ENCODE measurements around the gene BTNL8. TPM values are rescaled to one million over a fixed set of nuclear protein-coding genes. Genes with fewer than 3 reads are reported as not detected.

Gene BTNL8
- total RNA-seq, 2 donors from 2014 or later = 0.40 TPM; not detected in 1

DNA sequence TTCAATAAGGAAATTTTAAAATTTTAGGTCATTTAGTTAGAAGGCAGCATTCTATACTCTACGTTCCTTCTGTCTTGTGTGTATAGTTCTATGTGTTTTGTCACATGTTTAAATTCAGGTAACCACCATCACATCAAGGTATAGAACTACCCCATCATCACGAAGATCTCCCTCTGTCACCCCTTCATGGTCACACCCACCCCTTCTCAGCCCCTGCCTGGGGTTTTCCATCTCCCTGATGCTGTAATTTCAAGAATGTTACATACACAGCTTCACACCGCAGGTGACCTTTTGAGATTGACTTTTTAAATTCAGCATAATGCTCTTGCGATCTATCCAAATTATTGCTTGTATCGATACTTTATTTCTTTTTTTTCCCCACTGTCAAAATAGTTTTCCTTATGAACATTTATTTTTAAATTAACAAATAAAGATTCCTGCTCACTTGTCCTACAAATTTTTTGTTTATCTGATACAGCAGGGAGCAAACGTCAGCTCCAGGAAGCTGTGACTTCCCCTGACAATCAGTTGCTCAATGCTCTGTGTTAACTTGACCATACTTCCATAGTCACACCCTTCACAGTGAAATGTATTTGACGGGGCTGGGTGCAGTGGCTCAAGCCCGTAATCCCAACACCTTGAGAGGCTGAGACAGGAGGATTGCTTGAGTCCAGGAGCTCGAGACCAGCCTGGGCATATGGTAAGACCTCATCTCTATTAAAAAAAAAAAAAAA lies 10.2 kb downstream of the BTNL8 start:
- no peak overlapping the region for H3K27ac Mint-ChIP-seq
- no peaks in the 10 kb centered on the region for H3K36me3 Mint-ChIP-seq (ENCODE audit: low read depth)
- H3K4me3 Mint-ChIP-seq = no peak overlapping the region
- no peaks in the 10 kb centered on the region for H3K9me3 Mint-ChIP-seq
- H3K4me1 Mint-ChIP-seq = no peaks in the 10 kb centered on the region
- peak; percentile 76 for ATAC-seq (replicated peaks)
- peaks cover 28% of the 10 kb centered on the region for H3K27me3 Mint-ChIP-seq

- H3K27me3 Mint-ChIP-seq = peaks cover 28% of the 10 kb centered on the region
- no peak overlapping the region for H3K27ac Mint-ChIP-seq
- H3K36me3 Mint-ChIP-seq (ENCODE audit: low read depth) = no peaks in the 10 kb centered on the region
- peak; percentile 64 for ATAC-seq (replicated peaks)
- H3K4me1 Mint-ChIP-seq = no peaks in the 10 kb centered on the region
- no peak overlapping the region for H3K4me3 Mint-ChIP-seq
- no peaks in the 10 kb centered on the region for H3K9me3 Mint-ChIP-seq
Observed at GRCh38 chr5:180909782-180910181, 10.8 kb downstream of the BTNL8 start.

DNA sequence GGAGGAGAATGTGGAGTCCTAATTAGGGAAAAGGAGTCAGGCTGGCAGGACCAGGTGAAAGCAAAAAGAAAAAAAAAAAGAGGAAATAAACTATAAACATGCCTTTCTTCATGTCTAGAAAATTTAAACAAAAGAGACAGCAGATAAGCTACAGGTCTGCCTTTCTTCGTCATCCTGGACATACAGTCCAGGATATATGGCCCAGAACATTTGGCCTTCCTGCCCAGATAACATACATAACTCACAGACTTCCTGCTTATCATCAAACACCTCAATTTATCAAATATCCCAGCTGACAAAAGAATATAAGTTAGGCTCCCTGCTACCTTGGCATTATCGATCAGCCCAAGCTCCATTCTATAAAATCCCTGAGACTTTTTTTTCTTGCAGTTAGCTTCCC lies 11.2 kb downstream of the BTNL8 start:
- H3K9me3 Mint-ChIP-seq = no peaks in the 10 kb centered on the region
- H3K4me1 Mint-ChIP-seq = no peaks in the 10 kb centered on the region
- peaks cover 28% of the 10 kb centered on the region for H3K27me3 Mint-ChIP-seq
- H3K27ac Mint-ChIP-seq = no peak overlapping the region
- no peak overlapping the region for H3K4me3 Mint-ChIP-seq
- no peak for ATAC-seq (replicated peaks)
- H3K36me3 Mint-ChIP-seq (ENCODE audit: low read depth) = no peaks in the 10 kb centered on the region

- ATAC-seq (replicated peaks) = no peak
- no peaks in the 10 kb centered on the region for H3K9me3 Mint-ChIP-seq
Observed at GRCh38 chr5:180910735-180911134, 11.8 kb downstream of the BTNL8 start.

GRCh38 chr5:180914646-180915045 lies 15.7 kb downstream of the BTNL8 start:
- H3K27me3 Mint-ChIP-seq = peaks cover 24% of the 10 kb centered on the region
- H3K4me1 Mint-ChIP-seq = no peaks in the 10 kb centered on the region
- H3K4me3 Mint-ChIP-seq = no peak overlapping the region
- no peaks in the 10 kb centered on the region for H3K36me3 Mint-ChIP-seq (ENCODE audit: low read depth)
- no peak for ATAC-seq (replicated peaks)
- H3K27ac Mint-ChIP-seq = no peak overlapping the region
- no peaks in the 10 kb centered on the region for H3K9me3 Mint-ChIP-seq

More at GRCh38 chr5:180910735-180911134, 11.8 kb downstream of the BTNL8 start:
- Mint-ChIP-seq H3K4me3 (no peak overlapping the region), H3K27me3 (peaks cover 28% of the 10 kb centered on the region), H3K36me3 (ENCODE audit: low read depth) (no peaks in the 10 kb centered on the region), H3K27ac (no peak overlapping the region), H3K4me1 (no peaks in the 10 kb centered on the region)

- no peaks in the 10 kb centered on the region for H3K36me3 Mint-ChIP-seq (ENCODE audit: low read depth)
- H3K4me3 Mint-ChIP-seq = no peak overlapping the region
- H3K27ac Mint-ChIP-seq = no peak overlapping the region
- no peaks in the 10 kb centered on the region for H3K9me3 Mint-ChIP-seq
- H3K27me3 Mint-ChIP-seq = peaks cover 20% of the 10 kb centered on the region
- no peak for ATAC-seq (replicated peaks)
- no peaks in the 10 kb centered on the region for H3K4me1 Mint-ChIP-seq
Observed at GRCh38 chr5:180915924-180916323, 17.0 kb downstream of the BTNL8 start.

DNA sequence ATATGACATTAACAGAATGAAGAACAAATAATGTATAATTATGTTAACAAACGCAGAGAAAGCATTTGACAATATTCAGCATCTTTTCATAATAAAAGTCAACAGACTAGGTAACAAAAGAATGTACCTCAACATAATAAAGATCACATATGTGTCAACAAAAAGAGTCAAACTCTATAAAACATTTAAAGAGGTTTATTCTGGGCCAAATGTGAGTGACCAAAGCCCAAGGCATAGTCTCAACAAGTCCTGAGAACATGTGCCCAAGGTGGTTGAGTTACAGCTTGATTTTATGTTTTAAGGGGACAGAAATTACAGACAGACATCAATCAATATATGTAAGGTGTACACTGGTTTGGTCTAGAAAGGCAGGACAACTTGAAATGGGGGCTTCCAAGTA lies 19.4 kb downstream of the BTNL8 start:
- no peaks in the 10 kb centered on the region for H3K4me1 Mint-ChIP-seq
- H3K36me3 Mint-ChIP-seq (ENCODE audit: low read depth) = no peaks in the 10 kb centered on the region
- H3K27ac Mint-ChIP-seq = no peak overlapping the region
- no peak for ATAC-seq (replicated peaks)
- no peak overlapping the region for H3K4me3 Mint-ChIP-seq
- H3K9me3 Mint-ChIP-seq = peaks cover 4% of the 10 kb centered on the region
- peaks cover 19% of the 10 kb centered on the region for H3K27me3 Mint-ChIP-seq

DNA sequence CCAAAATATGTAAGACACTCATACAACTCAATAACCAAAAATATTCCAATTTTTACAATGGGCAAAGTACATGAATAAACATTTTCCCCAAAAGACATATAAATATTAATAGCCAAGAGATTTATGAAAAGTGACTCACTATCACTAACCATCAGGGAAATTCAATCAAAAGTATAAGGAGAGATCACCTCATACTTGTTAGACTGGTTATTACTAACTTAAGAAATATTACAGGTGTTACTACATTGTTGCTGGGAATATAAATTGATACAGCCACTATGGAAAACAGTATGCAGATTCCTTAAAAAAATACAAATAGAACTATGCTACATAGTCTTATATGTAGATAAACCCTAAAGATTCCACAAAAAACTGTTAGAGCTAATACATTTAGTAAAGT lies 21.8 kb downstream of the BTNL8 start:
- Mint-ChIP-seq H3K27ac (no peak overlapping the region), H3K36me3 (ENCODE audit: low read depth) (no peaks in the 10 kb centered on the region), H3K4me3 (no peak overlapping the region), H3K9me3 (peaks cover 12% of the 10 kb centered on the region), H3K4me1 (no peaks in the 10 kb centered on the region), H3K27me3 (peaks cover 23% of the 10 kb centered on the region)
- ATAC-seq (replicated peaks) = no peak

DNA sequence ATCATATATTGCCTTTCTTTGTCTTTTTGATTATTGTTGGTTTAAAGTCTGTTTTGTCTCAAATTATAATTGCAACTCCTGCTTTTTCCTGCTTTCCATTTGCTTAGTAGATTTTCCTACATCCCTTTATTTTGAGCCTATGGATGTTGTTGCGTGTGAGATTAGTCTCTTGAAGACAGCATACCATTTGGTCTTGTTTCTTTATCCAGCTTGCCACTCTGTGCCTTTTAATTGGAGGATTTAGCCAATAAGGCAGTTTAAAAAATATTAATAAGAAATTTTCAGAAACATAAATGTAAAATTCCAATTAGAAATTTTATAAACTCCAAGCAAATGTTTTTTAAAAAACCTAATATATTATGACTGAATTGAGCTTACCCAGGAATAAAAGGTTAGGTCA lies 24.0 kb downstream of the BTNL8 start:
- no peak for ATAC-seq (replicated peaks)
- Mint-ChIP-seq H3K27ac (no peak overlapping the region), H3K4me1 (no peaks in the 10 kb centered on the region), H3K9me3 (peaks cover 12% of the 10 kb centered on the region), H3K36me3 (ENCODE audit: low read depth) (no peaks in the 10 kb centered on the region), H3K27me3 (peaks cover 29% of the 10 kb centered on the region), H3K4me3 (no peak overlapping the region)

DNA sequence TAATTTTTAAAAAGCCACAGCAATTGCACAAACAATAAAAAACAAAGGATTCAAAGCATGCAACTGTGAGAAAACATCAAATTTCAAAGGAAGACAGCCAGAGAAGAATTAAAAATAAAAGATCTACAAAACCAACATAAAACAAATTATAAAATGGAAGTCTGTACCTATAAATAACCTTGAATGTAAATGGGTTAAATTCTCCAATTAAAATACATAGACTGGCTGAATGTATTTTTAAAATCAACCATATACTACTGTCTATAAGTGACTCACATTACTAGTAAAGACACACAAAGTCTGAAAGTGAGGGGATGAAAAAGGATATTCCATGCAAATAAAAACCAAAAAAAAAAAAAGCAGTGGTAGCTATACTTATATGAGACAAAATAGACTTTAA lies 33.7 kb downstream of the BTNL8 start:
- Mint-ChIP-seq H3K4me3 (no peak overlapping the region), H3K27me3 (peaks cover 35% of the 10 kb centered on the region), H3K9me3 (peaks cover 2% of the 10 kb centered on the region), H3K27ac (no peak overlapping the region), H3K4me1 (no peaks in the 10 kb centered on the region), H3K36me3 (ENCODE audit: low read depth) (peaks cover 2% of the 10 kb centered on the region)
- ATAC-seq (replicated peaks) = no peak

DNA sequence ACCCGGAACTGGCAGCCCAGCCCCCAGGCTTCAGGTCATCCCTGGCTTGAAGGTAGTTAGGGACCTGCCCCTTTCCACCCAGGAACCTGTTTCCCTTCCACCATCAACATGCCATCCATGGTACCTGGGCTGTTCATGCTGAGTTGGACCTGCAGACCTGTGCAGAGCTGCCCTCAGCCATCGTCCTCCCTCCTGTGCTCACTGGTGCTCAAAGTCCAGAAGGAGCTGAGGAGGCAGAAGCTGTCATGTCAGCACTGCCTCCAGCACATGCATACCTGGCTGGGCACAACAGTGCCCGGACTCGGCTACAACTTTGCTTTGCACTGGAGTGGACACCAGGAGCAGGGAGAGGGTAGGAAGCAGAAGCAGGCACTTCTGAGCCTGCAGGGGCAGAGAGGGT lies 36.2 kb downstream of the BTNL8 start:
- H3K27me3 Mint-ChIP-seq = peaks cover 26% of the 10 kb centered on the region
- H3K4me1 Mint-ChIP-seq = no peaks in the 10 kb centered on the region
- H3K36me3 Mint-ChIP-seq (ENCODE audit: low read depth) = peaks cover 8% of the 10 kb centered on the region
- H3K27ac Mint-ChIP-seq = no peak overlapping the region
- no peak overlapping the region for H3K4me3 Mint-ChIP-seq
- peaks cover 6% of the 10 kb centered on the region for H3K9me3 Mint-ChIP-seq
- ATAC-seq (replicated peaks) = no peak

DNA sequence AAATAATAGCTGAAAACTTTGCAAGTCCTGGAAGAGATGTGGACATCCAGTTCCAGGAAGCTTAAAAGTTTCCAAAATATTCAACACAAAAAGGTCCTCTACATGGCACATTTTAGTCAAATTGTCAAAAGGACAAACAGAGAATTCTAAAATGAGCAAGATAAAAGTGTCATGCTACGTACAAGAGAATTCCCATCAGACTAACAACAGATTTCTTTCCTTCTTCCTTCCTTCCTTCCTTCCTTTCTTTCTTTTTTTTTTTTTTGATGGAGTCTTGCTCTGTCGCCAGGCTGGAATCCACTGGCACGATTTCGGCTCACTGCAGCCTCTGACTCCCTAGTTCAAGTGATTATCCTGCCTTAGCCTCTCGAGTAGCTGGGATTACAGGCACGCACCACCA lies 39.3 kb downstream of the BTNL8 start:
- Mint-ChIP-seq H3K27me3 (peaks cover 40% of the 10 kb centered on the region), H3K36me3 (ENCODE audit: low read depth) (peaks cover 8% of the 10 kb centered on the region), H3K4me3 (no peak overlapping the region), H3K9me3 (peaks cover 6% of the 10 kb centered on the region), H3K4me1 (no peaks in the 10 kb centered on the region), H3K27ac (no peak overlapping the region)
- ATAC-seq (replicated peaks) = no peak

DNA sequence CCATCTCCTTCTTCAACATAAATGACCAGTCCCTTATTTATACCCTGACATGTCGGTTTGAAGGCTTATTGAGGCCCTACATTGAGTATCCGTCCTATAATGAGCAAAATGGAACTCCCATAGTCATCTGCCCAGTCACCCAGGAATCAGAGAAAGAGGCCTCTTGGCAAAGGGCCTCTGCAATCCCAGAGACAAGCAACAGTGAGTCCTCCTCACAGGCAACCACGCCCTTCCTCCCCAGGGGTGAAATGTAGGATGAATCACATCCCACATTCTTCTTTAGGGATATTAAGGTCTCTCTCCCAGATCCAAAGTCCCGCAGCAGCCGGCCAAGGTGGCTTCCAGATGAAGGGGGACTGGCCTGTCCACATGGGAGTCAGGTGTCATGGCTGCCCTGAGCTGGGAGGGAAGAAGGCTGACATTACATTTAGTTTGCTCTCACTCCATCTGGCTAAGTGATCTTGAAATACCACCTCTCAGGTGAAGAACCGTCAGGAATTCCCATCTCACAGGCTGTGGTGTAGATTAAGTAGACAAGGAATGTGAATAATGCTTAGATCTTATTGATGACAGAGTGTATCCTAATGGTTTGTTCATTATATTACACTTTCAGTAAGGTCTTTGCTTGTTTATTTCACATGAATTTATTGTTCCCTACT lies 51.5 kb downstream of the BTNL8 start:
- ATAC-seq (replicated peaks) = no peak
- Mint-ChIP-seq H3K4me1 (no peaks in the 10 kb centered on the region), H3K27ac (no peak overlapping the region), H3K27me3 (peaks cover 9% of the 10 kb centered on the region), H3K9me3 (no peaks in the 10 kb centered on the region), H3K36me3 (ENCODE audit: low read depth) (no peaks in the 10 kb centered on the region), H3K4me3 (no peak overlapping the region)

- no peak for ATAC-seq (replicated peaks)
- Mint-ChIP-seq H3K27ac (no peak overlapping the region), H3K27me3 (peaks cover 15% of the 10 kb centered on the region), H3K36me3 (ENCODE audit: low read depth) (no peaks in the 10 kb centered on the region), H3K4me3 (no peak overlapping the region), H3K9me3 (no peaks in the 10 kb centered on the region), H3K4me1 (no peaks in the 10 kb centered on the region)
Observed at GRCh38 chr5:180959661-180960060, 60.7 kb downstream of the BTNL8 start.

DNA sequence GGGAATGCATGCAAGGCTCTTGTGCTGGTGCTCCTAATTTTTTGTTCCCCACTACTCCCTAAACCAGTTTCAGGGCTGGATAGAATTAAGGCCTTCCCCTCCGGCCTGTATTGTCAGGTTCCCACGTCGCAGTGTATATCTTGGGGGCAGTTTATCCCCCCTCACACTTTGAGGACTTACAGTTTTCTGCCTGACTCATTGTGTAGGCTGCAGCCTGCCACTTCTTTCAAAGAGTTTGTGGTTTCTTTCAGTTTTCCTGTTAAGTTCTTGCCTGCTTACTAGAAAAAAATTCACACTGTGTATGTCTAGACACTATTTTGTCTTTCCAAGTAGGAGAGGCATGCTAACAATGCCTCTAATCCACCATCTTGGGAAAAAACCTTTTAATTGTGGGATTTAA lies 61.2 kb downstream of the BTNL8 start:
- Mint-ChIP-seq H3K4me1 (no peaks in the 10 kb centered on the region), H3K4me3 (no peak overlapping the region), H3K9me3 (no peaks in the 10 kb centered on the region), H3K27ac (no peak overlapping the region), H3K27me3 (peaks cover 15% of the 10 kb centered on the region), H3K36me3 (ENCODE audit: low read depth) (no peaks in the 10 kb centered on the region)
- no peak for ATAC-seq (replicated peaks)

All from activated T-helper 17 cell treated with anti-CD3 and anti-CD28 coated beads, Interleukin-2, amount 50 U/mL, for 72 hours (primary cell).